Activated CD8-positive, alpha-beta memory T cell treated with anti-CD3 and anti-CD28 coated beads, Interleukin-2, amount 50 U/mL, for 24 hours (primary cell): ENCODE measurements around the gene NTN4.
"Not testable (repeated sequence)": the region's sequence is repeated elsewhere in the genome, so short reads cannot be mapped to it uniquely, and the experiment has no call there.

Experiments used
- DNase-seq: peaks from one replicate; pipeline ENCODE4 v3.0.0-alpha.2; 2020; ENCODE audit errors: extremely low read depth

NTN4 gene

GRCh38 chr12:95710386-95710785 lies 80.2 kb downstream of the NTN4 start:
- DNase-seq: no peak

- no peak for DNase-seq
Observed at GRCh38 chr12:95709152-95709551, 81.4 kb downstream of the NTN4 start.

- no peak for DNase-seq
Observed at GRCh38 chr12:95705143-95705542, 85.4 kb downstream of the NTN4 start.

- DNase-seq: no peak
Observed at GRCh38 chr12:95703986-95704385, 86.6 kb downstream of the NTN4 start.

- no peak for DNase-seq
Observed at GRCh38 chr12:95701722-95702418, 88.7 kb downstream of the NTN4 start.

- DNase-seq: no peak
Observed at GRCh38 chr12:95701275-95701674, 89.3 kb downstream of the NTN4 start.

- DNase-seq: no peak
Observed at GRCh38 chr12:95700316-95700785, 90.2 kb downstream of the NTN4 start.

- DNase-seq: no peak
Observed at GRCh38 chr12:95699579-95699978, 91.0 kb downstream of the NTN4 start.

- no peak for DNase-seq
Observed at GRCh38 chr12:95694136-95694535, 96.4 kb downstream of the NTN4 start.

- DNase-seq: no peak
Observed at GRCh38 chr12:95693689-95694088, 96.9 kb downstream of the NTN4 start.

- DNase-seq: no peak
Observed at GRCh38 chr12:95690861-95691635, 99.5 kb downstream of the NTN4 start.

GRCh38 chr12:95687937-95688336 lies 102.6 kb downstream of the NTN4 start:
- DNase-seq: no peak

- DNase-seq: no peak
Observed at GRCh38 chr12:95683418-95683817, 107.1 kb downstream of the NTN4 start.

GRCh38 chr12:95681210-95681765 lies 109.3 kb downstream of the NTN4 start:
- no peak for DNase-seq

GRCh38 chr12:95678684-95679083 lies 111.9 kb downstream of the NTN4 start:
- no peak for DNase-seq

- not testable (repeated sequence) for DNase-seq
Observed at GRCh38 chr12:95677782-95678181, 112.8 kb downstream of the NTN4 start.

GRCh38 chr12:95674631-95675030 lies 115.9 kb downstream of the NTN4 start:
- DNase-seq: no peak

GRCh38 chr12:95674163-95674562 lies 116.4 kb downstream of the NTN4 start:
- DNase-seq: no peak

- no peak for DNase-seq
Observed at GRCh38 chr12:95673576-95673975, 117.0 kb downstream of the NTN4 start.

GRCh38 chr12:95672166-95672565 lies 118.4 kb downstream of the NTN4 start:
- DNase-seq: no peak

GRCh38 chr12:95671265-95671664 lies 119.3 kb downstream of the NTN4 start:
- no peak for DNase-seq

- no peak for DNase-seq
Observed at GRCh38 chr12:95663525-95663924, 127.0 kb downstream of the NTN4 start.

- DNase-seq: no peak
Observed at GRCh38 chr12:95661360-95661759, 129.2 kb downstream of the NTN4 start.
